Esophagus muscularis mucosa (tissue), 3 donors: ENCODE results near the gene ACAA1.

Source experiments
- CTCF ChIP-seq, 3 experiments: fragments of 200-600 bp in 2 of 3; fragments of 450-650 bp in 1 of 3; sonication (generic) in 2 of 3; IDR thresholded peaks; one replicate each; pipeline ENCODE4 v1.5.1; 2017 to 2019; ENCODE audit warnings: antibody characterized with exemption in 3 of 3, mild to moderate bottlenecking in 2 of 3, moderate library complexity in 1 of 3
- POLR2AphosphoS5 ChIP-seq, 2 donors: sonication (generic); formaldehyde crosslinking; IDR thresholded peaks; one replicate each; pipeline ENCODE4 v1.6.1; 2017; ENCODE audit warnings: antibody characterized with exemption in 2 of 2

- TF ChIP-seq CTCF (IDR thresholded peaks at IDR 0.05): no peak
- TF ChIP-seq POLR2AphosphoS5 (IDR thresholded peaks at IDR 0.05): no peak
These were observed 22.7 kb downstream of the ACAA1 start for GRCh38 chr3:38114052-38114874.
